Keratinocyte (primary cell): ENCODE measurements around the gene RGS13. TPM values are rescaled to one million over a fixed set of nuclear protein-coding genes. Genes with fewer than 3 reads are reported as not detected.

ENCODE experiments used
- DNase-seq: peaks from one replicate; pipeline ENCODE4 v3.0.0-alpha.2; 2011; ENCODE audit warnings: low read depth, missing footprints, low spot score
- FAIRE-seq: peaks from 2 replicates; lab custom pipeline; 2011; peaks lifted over from hg19 to GRCh38; lab: Jason Lieb, UNC
- H2AFZ ChIP-seq: 2 replicates; pipeline ENCODE4 v1.6.0; 2012; ENCODE audit warnings: low read length, control low read depth, inconsistent platforms; ENCODE audit not compliant: control insufficient read depth
- H3K27ac ChIP-seq: 2 replicates; pipeline ENCODE4 v1.5.1; 2011; ENCODE audit warnings: low read length; ENCODE audit not compliant: control insufficient read depth, insufficient read depth
- H3K27me3 ChIP-seq: 3 replicates; pipeline ENCODE4 v1.6.0; 2011; ENCODE audit warnings: low read length; ENCODE audit not compliant: control insufficient read depth, insufficient read depth; ENCODE audit errors: extremely low read depth
- H3K36me3 ChIP-seq, 2 experiments: 2 replicates in 1 of 2; 3 replicates in 1 of 2; pipeline ENCODE4 v1.5.1; 2011; ENCODE audit warnings: low read length in 2 of 2, mild to moderate bottlenecking in 1 of 2; ENCODE audit not compliant: control insufficient read depth in 2 of 2, insufficient read depth in 2 of 2; ENCODE audit errors: extremely low read depth in 1 of 2
- H3K4me1 ChIP-seq: 3 replicates; pipeline ENCODE4 v1.5.1; 2011; ENCODE audit warnings: low read length; ENCODE audit not compliant: control insufficient read depth, insufficient read depth; ENCODE audit errors: extremely low read depth
- H3K4me2 ChIP-seq: 3 replicates; pipeline ENCODE4 v1.6.0; 2011; ENCODE audit warnings: low read depth, low read length; ENCODE audit not compliant: control insufficient read depth, insufficient read depth; ENCODE audit errors: extremely low read depth
- H3K4me3 ChIP-seq, 3 experiments: fragments of 200-600 bp in 1 of 3; sonication (generic) in 1 of 3; 2 replicates in 2 of 3; 3 replicates in 1 of 3; pipeline ENCODE4 v1.5.1; 2011 to 2016; ENCODE audit warnings: low read length in 3 of 3, mild to moderate bottlenecking in 3 of 3, control low read depth in 2 of 3, inconsistent platforms in 1 of 3, low read depth in 1 of 3, mixed read lengths in 1 of 3, mixed run types in 1 of 3, moderate library complexity in 1 of 3; ENCODE audit not compliant: control insufficient read depth in 2 of 3, insufficient read depth in 2 of 3; ENCODE audit errors: extremely low read depth in 1 of 3
- H3K79me2 ChIP-seq: 2 replicates; pipeline ENCODE4 v1.6.0; 2012; ENCODE audit warnings: low read length; ENCODE audit not compliant: control insufficient read depth, insufficient read depth
- H3K9ac ChIP-seq: 3 replicates; pipeline ENCODE4 v1.6.0; 2011; ENCODE audit warnings: low read length; ENCODE audit not compliant: control insufficient read depth, insufficient read depth; ENCODE audit errors: extremely low read depth
- H3K9me1 ChIP-seq: 3 replicates; pipeline ENCODE4 v1.6.0; 2011; ENCODE audit warnings: low read length; ENCODE audit not compliant: control insufficient read depth, insufficient read depth; ENCODE audit errors: extremely low read depth
- H3K9me3 ChIP-seq: 2 replicates; pipeline ENCODE4 v1.5.1; 2012; ENCODE audit warnings: low read depth, low read length; ENCODE audit not compliant: control insufficient read depth
- H4K20me1 ChIP-seq: 3 replicates; pipeline ENCODE4 v1.6.0; 2011; ENCODE audit warnings: low read length; ENCODE audit not compliant: control insufficient read depth, insufficient read depth; ENCODE audit errors: extremely low read depth
- CTCF ChIP-seq, 3 experiments: IDR thresholded peaks in 1 of 3; conservative IDR thresholded peaks in 1 of 3; optimal IDR thresholded peaks in 1 of 3; 2 replicates in 2 of 3; 3 replicates in 1 of 3; pipeline versions ENCODE3 to v1.5.1; 2011; ENCODE audit warnings: low read length in 3 of 3, mild to moderate bottlenecking in 3 of 3, moderate library complexity in 2 of 3, control low read depth in 1 of 3, inconsistent platforms in 1 of 3; ENCODE audit not compliant: insufficient read depth in 2 of 3; ENCODE audit errors: extremely low read depth in 1 of 3
- EZH2 ChIP-seq: IDR thresholded peaks from one replicate; pipeline ENCODE4 v1.6.1; 2012; ENCODE audit warnings: inconsistent platforms, mild to moderate bottlenecking, low read length, moderate library complexity
- dilution Hi-C: fragments of 300-500 bp; cut with MboI; formaldehyde crosslinking; loops from one replicate; pipeline ENCODE4 v1.7.0; 2020; ENCODE audit warnings: low sequenced_read_pairs; ENCODE audit not compliant: extremely low pct_ligation_motif_present
- polyA plus RNA-seq, 5 experiments: library from polyadenylated mRNA; depleted of rRNA in 3 of 5; stranded (reverse) in 3 of 5; stranded (forward) in 1 of 5; unstranded in 1 of 5; fragments of >200 nt; gene quantifications; 1 replicate in 1 of 5; 2 replicates in 3 of 5; 3 replicates in 1 of 5; pipeline versions ENCODE4 v1.2.1 to v1.2.3, GENCODE V29; 2011 to 2012; ENCODE audit warnings: missing spikeins in 2 of 5, low read depth in 1 of 5, low replicate concordance in 1 of 5

Gene RGS13
- polyA plus RNA-seq, 1 donor (not counting 4 experiments of a cell fraction or from before 2014, with no cell fraction given) = not detected

GRCh38 chr1:192603218-192603787 is 32.6 kb upstream of the RGS13 start:
- no peaks in the 10 kb centered on the region for H3K9me1 ChIP-seq
- dilution Hi-C loops = no loop called here
- H3K27ac ChIP-seq = no peak overlapping the region
- H3K4me2 ChIP-seq = no peak overlapping the region
- no peaks in the 10 kb centered on the region for H3K27me3 ChIP-seq
- TF ChIP-seq CTCF (optimal IDR thresholded peaks at IDR 0.05 in 1 of 3, IDR thresholded peaks at IDR 0.05 in 1 of 3, conservative IDR thresholded peaks at IDR 0.05 in 1 of 3; ENCODE audit: extremely low read depth in 1 of 3, insufficient read depth in 2 of 3, low read length in 3 of 3) (no peak), EZH2 (no peak)
- FAIRE-seq = no peak
- H3K36me3 ChIP-seq = no peaks in the 10 kb centered on the region
- H3K4me3 ChIP-seq = no peak overlapping the region
- no peaks in the 10 kb centered on the region for H4K20me1 ChIP-seq
- DNase-seq = no peak
- no peaks in the 10 kb centered on the region for H3K9me3 ChIP-seq
- no peaks in the 10 kb centered on the region for H3K79me2 ChIP-seq
- no peak overlapping the region for H2AFZ ChIP-seq
- no peak overlapping the region for H3K9ac ChIP-seq
- peaks cover 3% of the 10 kb centered on the region for H3K4me1 ChIP-seq

- no peak overlapping the region for H3K4me2 ChIP-seq
- H3K4me1 ChIP-seq = peaks cover 3% of the 10 kb centered on the region
- no peak overlapping the region for H2AFZ ChIP-seq
- no peaks in the 10 kb centered on the region for H3K9me1 ChIP-seq
- H4K20me1 ChIP-seq = no peaks in the 10 kb centered on the region
- DNase-seq (no peak), FAIRE-seq (no peak)
- H3K9ac ChIP-seq = no peak overlapping the region
- dilution Hi-C loops = no loop called here
- H3K27me3 ChIP-seq = no peaks in the 10 kb centered on the region
- no peak overlapping the region for H3K4me3 ChIP-seq
- TF ChIP-seq CTCF (optimal IDR thresholded peaks at IDR 0.05 in 1 of 3, IDR thresholded peaks at IDR 0.05 in 1 of 3, conservative IDR thresholded peaks at IDR 0.05 in 1 of 3; ENCODE audit: extremely low read depth in 1 of 3, insufficient read depth in 2 of 3, low read length in 3 of 3) (no peak), EZH2 (no peak)
- H3K27ac ChIP-seq = no peak overlapping the region
- no peaks in the 10 kb centered on the region for H3K79me2 ChIP-seq
- no peaks in the 10 kb centered on the region for H3K9me3 ChIP-seq
- H3K36me3 ChIP-seq = no peaks in the 10 kb centered on the region
Measured at GRCh38 chr1:192604979-192605620, 30.8 kb upstream of the RGS13 start.
